ENCODE results near the gene DCST1.
"Not testable (repeated sequence)": the region's sequence is repeated elsewhere in the genome, so short reads cannot be mapped to it uniquely, and the experiment has no call there.

The DCST1 gene

GRCh38 chr1:155033524-155033923 lies at the start of gene DCST1, which contains the start of gene DCST2:
Gene DCST1, plus strand, starts transcription at chr1:155033824. Its CDS starts 213 bp downstream, at chr1:155034037.
Gene DCST2, minus strand, starts transcription at chr1:155033781. Its CDS starts 80 bp downstream, at chr1:155033701.
- DNase-seq (ENCODE audit: low read depth): no peak

GRCh38 chr1:154986736-154987135 lies 46.9 kb upstream of the DCST1 start:
- not testable (repeated sequence) for DNase-seq (ENCODE audit: low read depth)

- no peak for DNase-seq (ENCODE audit: low read depth)
These were observed 46.3 kb upstream of the DCST1 start for GRCh38 chr1:154987326-154987725.

GRCh38 chr1:154988058-154988954 lies 45.3 kb upstream of the DCST1 start:
- no peak for DNase-seq (ENCODE audit: low read depth)

GRCh38 chr1:154989195-154989860 lies 44.3 kb upstream of the DCST1 start:
- DNase-seq (ENCODE audit: low read depth): no peak

- DNase-seq (ENCODE audit: low read depth): no peak
These were observed 43.3 kb upstream of the DCST1 start for GRCh38 chr1:154990276-154990675.

- DNase-seq (ENCODE audit: low read depth): no peak
These were observed 40.7 kb upstream of the DCST1 start for GRCh38 chr1:154992721-154993571.

- no peak for DNase-seq (ENCODE audit: low read depth)
These were observed 39.9 kb upstream of the DCST1 start, which contains the start of gene LENEP for GRCh38 chr1:154993572-154994268. Gene LENEP, plus strand, starts transcription at chr1:154993586. Its CDS starts 22 bp downstream, at chr1:154993608.

GRCh38 chr1:154994269-154994587 lies 39.4 kb upstream of the DCST1 start:
- DNase-seq (ENCODE audit: low read depth): no peak

- no peak for DNase-seq (ENCODE audit: low read depth)
These were observed 39.0 kb upstream of the DCST1 start for GRCh38 chr1:154994591-154994990.

- DNase-seq (ENCODE audit: low read depth): not testable (repeated sequence)
These were observed 38.2 kb upstream of the DCST1 start for GRCh38 chr1:154995301-154995983.

GRCh38 chr1:154996966-154997701 lies 36.5 kb upstream of the DCST1 start:
- no peak for DNase-seq (ENCODE audit: low read depth)

- no peak for DNase-seq (ENCODE audit: low read depth)
These were observed 35.3 kb upstream of the DCST1 start for GRCh38 chr1:154998201-154998780.

- peak; percentile 58 for DNase-seq (ENCODE audit: low read depth)
These were observed 34.6 kb upstream of the DCST1 start for GRCh38 chr1:154998818-154999570.

GRCh38 chr1:154999571-155000410 lies 33.8 kb upstream of the DCST1 start:
- DNase-seq (ENCODE audit: low read depth): no peak

GRCh38 chr1:155000411-155000725 lies 33.3 kb upstream of the DCST1 start:
- no peak for DNase-seq (ENCODE audit: low read depth)

- DNase-seq (ENCODE audit: low read depth): peak; percentile 67
These were observed 32.7 kb upstream of the DCST1 start for GRCh38 chr1:155000726-155001424.

GRCh38 chr1:155001425-155001674 lies 32.3 kb upstream of the DCST1 start:
- no peak for DNase-seq (ENCODE audit: low read depth)

All from stimulated activated CD8-positive, alpha-beta memory T cell treated with anti-CD3 and anti-CD28 coated beads, Interleukin-12 subunit alpha, Interleukin-12 subunit beta, amount 100 ng/mL, for 4 hours (primary cell).